IPS-20b (cell line): ENCODE results near the gene CALM3.
"Not testable (repeated sequence)": the region's sequence is repeated elsewhere in the genome, so short reads cannot be mapped to it uniquely, and the experiment has no call there.

Experiments used
- H3K27ac ChIP-seq: one replicate; pipeline ENCODE4 v1.5.1; 2013; ENCODE audit warnings: low read length
- H3K27me3 ChIP-seq: 2 replicates; pipeline ENCODE4 v1.6.1; 2013; ENCODE audit warnings: mild to moderate bottlenecking, low read length, inconsistent platforms; ENCODE audit not compliant: insufficient read depth
- H3K36me3 ChIP-seq: 2 replicates; pipeline ENCODE4 v1.6.1; 2013; ENCODE audit warnings: low read depth, mild to moderate bottlenecking, inconsistent platforms, low read length, moderate library complexity; ENCODE audit not compliant: insufficient read depth
- H3K4me1 ChIP-seq: 2 replicates; pipeline ENCODE4 v1.6.1; 2013; ENCODE audit warnings: mild to moderate bottlenecking, control low read depth, inconsistent platforms, low read length, moderate library complexity; ENCODE audit not compliant: insufficient read depth
- H3K4me3 ChIP-seq: 2 replicates; pipeline ENCODE4 v1.5.1; 2013; ENCODE audit warnings: mild to moderate bottlenecking, low read length, inconsistent platforms
- H3K9ac ChIP-seq: 2 replicates; pipeline ENCODE4 v1.6.1; 2013; ENCODE audit warnings: low read depth, mild to moderate bottlenecking, inconsistent platforms, low read length, moderate library complexity
- H3K9me3 ChIP-seq: 2 replicates; pipeline ENCODE4 v1.6.1; 2013; ENCODE audit warnings: mild to moderate bottlenecking, low read depth, low read length, inconsistent platforms; ENCODE audit not compliant: insufficient read depth

CALM3 gene

GRCh38 chr19:46601318-46602224 is at the start of gene CALM3:
Gene CALM3 (plus strand): TSS chr19:46601330. CDS start chr19:46601435, 105 bp downstream.
- peaks cover 12% of the 10 kb centered on the region for H3K4me1 ChIP-seq
- H3K27me3 ChIP-seq, result no peaks in the 10 kb centered on the region
- no peaks in the 10 kb centered on the region for H3K9me3 ChIP-seq
- H3K4me3 ChIP-seq, result peak within 1 kb of the TSS; percentile 99
- peaks cover 22% of the 10 kb centered on the region for H3K36me3 ChIP-seq
- peak within 1 kb of the TSS; percentile 99 for H3K9ac ChIP-seq
- peak within 1 kb of the TSS; percentile 96 for H3K27ac ChIP-seq

- no peak overlapping the region for H3K4me3 ChIP-seq
- no peaks in the 10 kb centered on the region for H3K27me3 ChIP-seq
- no peak overlapping the region for H3K27ac ChIP-seq
- no peaks in the 10 kb centered on the region for H3K4me1 ChIP-seq
- no peak overlapping the region for H3K9ac ChIP-seq
- peaks cover 15% of the 10 kb centered on the region for H3K9me3 ChIP-seq
- no peaks in the 10 kb centered on the region for H3K36me3 ChIP-seq
These were observed 48.2 kb upstream of the CALM3 start for GRCh38 chr19:46552891-46553290.

GRCh38 chr19:46554161-46554560 is 47.0 kb upstream of the CALM3 start:
- Histone ChIP-seq H3K27me3 (no peaks in the 10 kb centered on the region), H3K9me3 (peaks cover 15% of the 10 kb centered on the region), H3K36me3 (no peaks in the 10 kb centered on the region), H3K27ac (no peak overlapping the region), H3K4me1 (no peaks in the 10 kb centered on the region), H3K9ac (no peak overlapping the region), H3K4me3 (no peak overlapping the region)

GRCh38 chr19:46555628-46556280 is 45.4 kb upstream of the CALM3 start:
- no peaks in the 10 kb centered on the region for H3K4me1 ChIP-seq

DNA sequence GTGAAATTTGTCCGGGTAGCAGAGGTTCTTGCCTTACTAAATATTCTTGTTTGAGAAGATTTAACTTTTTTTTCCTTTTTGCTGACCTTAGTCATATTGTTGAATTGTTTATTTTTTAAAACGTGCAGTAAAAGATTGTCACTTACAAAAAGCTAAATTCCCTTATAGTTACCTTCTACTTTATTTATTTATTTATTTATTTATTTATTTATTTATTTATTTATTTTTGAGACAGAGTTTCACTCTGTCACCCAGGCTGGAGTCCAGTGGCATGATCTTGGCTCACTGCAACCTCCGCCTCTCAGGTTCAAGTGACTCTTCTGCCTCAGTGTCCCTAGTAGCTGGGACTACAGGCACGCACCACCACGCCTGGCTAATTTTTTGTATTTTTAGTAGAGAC is 44.7 kb upstream of the CALM3 start:
- not testable (repeated sequence) for H3K9me3 ChIP-seq, H3K36me3 ChIP-seq, H3K27ac ChIP-seq, H3K4me3 ChIP-seq, H3K27me3 ChIP-seq, H3K9ac ChIP-seq, H3K4me1 ChIP-seq

More at GRCh38 chr19:46555628-46556280, 45.4 kb upstream of the CALM3 start:
- Histone ChIP-seq H3K27me3 (no peaks in the 10 kb centered on the region), H3K4me3 (no peak overlapping the region), H3K9ac (no peak overlapping the region), H3K36me3 (no peaks in the 10 kb centered on the region), H3K27ac (no peak overlapping the region), H3K9me3 (peaks cover 7% of the 10 kb centered on the region; the same call in 1 of the 2 replicates)

GRCh38 chr19:46559203-46559602 is 41.9 kb upstream of the CALM3 start:
- no peaks in the 10 kb centered on the region for H3K4me1 ChIP-seq
- H3K9me3 ChIP-seq, result no peaks in the 10 kb centered on the region
- H3K27me3 ChIP-seq, result no peaks in the 10 kb centered on the region
- H3K27ac ChIP-seq, result no peak overlapping the region
- no peak overlapping the region for H3K9ac ChIP-seq
- no peak overlapping the region for H3K4me3 ChIP-seq
- no peaks in the 10 kb centered on the region for H3K36me3 ChIP-seq

GRCh38 chr19:46559675-46560074 is 41.5 kb upstream of the CALM3 start:
- H3K4me1 ChIP-seq, H3K9me3 ChIP-seq, H3K27me3 ChIP-seq: not testable (repeated sequence)

DNA sequence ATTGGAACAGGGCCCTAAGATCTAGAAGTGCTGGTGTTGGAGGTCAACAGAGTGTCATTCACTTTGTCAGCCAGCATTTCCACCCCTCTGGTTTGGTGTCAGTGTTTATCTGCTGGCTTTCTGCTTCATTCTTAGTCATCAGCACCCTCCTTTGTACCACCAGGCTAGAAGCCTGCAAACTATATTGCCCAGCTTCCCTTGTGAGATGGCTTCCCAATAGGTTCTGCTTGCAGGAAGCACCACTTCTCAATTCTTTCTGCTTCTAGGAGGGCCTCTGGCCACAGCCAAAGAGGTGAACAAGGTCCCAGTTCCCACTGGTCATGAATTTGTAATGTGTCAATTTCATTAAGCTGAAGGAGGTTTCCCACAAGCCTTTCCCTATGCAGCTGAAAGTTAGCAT is 36.4 kb upstream of the CALM3 start:
- Histone ChIP-seq H3K36me3 (no peaks in the 10 kb centered on the region), H3K27me3 (no peaks in the 10 kb centered on the region), H3K4me1 (no peaks in the 10 kb centered on the region), H3K4me3 (no peak overlapping the region), H3K9me3 (no peaks in the 10 kb centered on the region), H3K27ac (no peak overlapping the region), H3K9ac (no peak overlapping the region)

More at GRCh38 chr19:46559675-46560074, 41.5 kb upstream of the CALM3 start:
- not testable (repeated sequence) for H3K27ac ChIP-seq, H3K36me3 ChIP-seq, H3K9ac ChIP-seq, H3K4me3 ChIP-seq

DNA sequence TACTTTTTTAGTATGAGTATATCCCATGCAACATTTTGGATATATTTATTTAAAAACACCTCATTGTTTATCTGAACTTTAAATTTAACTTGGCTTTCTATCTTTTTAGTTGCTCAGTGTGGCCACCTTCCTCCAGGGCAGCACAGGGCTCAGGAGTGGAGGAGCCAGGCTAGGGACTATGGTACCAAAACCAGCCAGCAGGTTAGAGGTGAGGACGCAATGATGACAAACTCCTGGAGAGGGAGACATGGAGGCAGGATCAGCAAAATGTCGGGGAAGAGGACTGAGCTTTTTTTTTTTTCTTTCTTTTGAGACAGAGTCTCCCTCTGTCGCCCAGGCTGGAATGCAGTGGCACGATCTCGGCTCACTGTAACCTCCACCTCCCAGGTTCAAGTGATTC is 29.6 kb upstream of the CALM3 start:
- Histone ChIP-seq H3K36me3 (no peaks in the 10 kb centered on the region), H3K9me3 (no peaks in the 10 kb centered on the region), H3K4me1 (no peaks in the 10 kb centered on the region), H3K4me3 (no peak overlapping the region), H3K27ac (no peak overlapping the region), H3K9ac (no peak overlapping the region), H3K27me3 (no peaks in the 10 kb centered on the region)

GRCh38 chr19:46573679-46574498 is 27.2 kb upstream of the CALM3 start:
- H3K4me3 ChIP-seq, result no peak overlapping the region
- H3K27me3 ChIP-seq, result no peaks in the 10 kb centered on the region
- H3K4me1 ChIP-seq, result no peaks in the 10 kb centered on the region
- no peaks in the 10 kb centered on the region for H3K36me3 ChIP-seq
- H3K9me3 ChIP-seq, result no peaks in the 10 kb centered on the region
- no peak overlapping the region for H3K9ac ChIP-seq
- no peak overlapping the region for H3K27ac ChIP-seq

GRCh38 chr19:46574533-46574932 is 26.6 kb upstream of the CALM3 start:
- Histone ChIP-seq H3K36me3 (no peaks in the 10 kb centered on the region), H3K27ac (no peak overlapping the region), H3K4me1 (no peaks in the 10 kb centered on the region), H3K4me3 (no peak overlapping the region), H3K27me3 (no peaks in the 10 kb centered on the region), H3K9ac (no peak overlapping the region), H3K9me3 (no peaks in the 10 kb centered on the region)
